ENCODE results near the gene CYP2S1.
A peak's percentile ranks its signal among the peaks of the same experiment; 100 is the strongest.

Gene CYP2S1

DNA sequence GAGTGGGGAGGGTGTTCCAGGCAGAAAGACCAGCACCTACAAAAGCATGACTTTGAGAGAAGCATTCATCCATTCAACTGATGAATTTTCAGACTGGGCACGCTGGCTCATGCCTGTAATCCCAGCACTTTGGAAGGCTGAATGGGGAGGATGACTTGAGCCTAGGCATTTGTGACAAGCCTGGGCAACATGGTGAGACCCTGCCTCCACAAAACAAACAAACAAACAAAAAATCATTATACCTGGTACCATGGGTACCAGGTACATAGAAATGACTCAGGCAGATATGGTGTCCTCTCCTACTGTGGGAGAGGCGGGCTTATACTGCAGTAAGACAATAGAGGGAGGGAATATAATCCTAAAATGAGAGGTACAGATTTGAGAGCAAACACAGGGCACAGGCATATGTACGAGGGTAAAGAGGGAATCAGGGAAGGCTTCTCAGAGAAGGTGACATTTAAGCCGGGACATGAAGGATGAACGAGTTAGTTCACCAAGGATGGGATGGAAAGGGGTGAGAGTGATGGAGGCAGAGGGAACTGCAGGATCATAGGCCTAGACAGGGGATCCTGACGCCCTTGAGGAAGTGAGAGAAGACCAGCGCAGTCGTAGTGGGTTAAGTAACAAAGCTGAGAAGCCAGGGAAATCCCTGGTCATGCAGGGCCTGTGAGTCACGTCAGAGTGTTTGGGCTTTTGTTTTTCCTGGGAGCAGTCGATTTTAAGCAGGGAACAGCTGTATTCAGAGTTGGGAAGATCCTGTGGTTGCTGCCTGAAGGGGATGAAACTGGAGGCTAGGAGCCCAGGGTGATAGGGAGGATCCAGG is 2.9 kb downstream of the CYP2S1 start:
- DNase-seq = no peak

DNA sequence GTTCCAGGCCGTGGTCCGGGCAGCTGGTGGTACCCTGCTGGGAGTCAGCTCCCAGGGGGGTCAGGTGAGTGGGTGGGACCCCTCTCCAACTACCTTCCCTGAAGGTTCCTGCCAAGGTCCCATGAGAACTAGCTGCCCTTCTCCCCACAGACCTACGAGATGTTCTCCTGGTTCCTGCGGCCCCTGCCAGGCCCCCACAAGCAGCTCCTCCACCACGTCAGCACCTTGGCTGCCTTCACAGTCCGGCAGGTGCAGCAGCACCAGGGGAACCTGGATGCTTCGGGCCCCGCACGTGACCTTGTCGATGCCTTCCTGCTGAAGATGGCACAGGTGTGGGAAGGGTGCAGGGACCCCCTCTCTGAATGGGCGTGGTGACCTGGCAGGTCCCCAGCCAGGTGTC is 5.5 kb downstream of the CYP2S1 start:
- DNase-seq = no peak

DNA sequence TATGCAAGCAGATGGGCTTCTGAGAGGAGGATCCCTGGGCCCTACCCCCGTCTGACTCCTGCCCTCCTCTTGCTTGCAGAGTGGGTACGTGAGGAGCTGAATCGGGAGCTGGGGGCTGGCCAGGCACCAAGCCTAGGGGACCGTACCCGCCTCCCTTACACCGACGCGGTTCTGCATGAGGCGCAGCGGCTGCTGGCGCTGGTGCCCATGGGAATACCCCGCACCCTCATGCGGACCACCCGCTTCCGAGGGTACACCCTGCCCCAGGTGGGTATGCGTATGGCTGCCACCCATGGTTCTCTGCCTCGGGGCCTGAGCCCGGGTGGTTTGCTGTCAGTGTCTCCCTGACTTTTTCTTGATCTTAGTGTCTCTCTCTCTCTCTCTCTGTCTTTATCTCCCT is 10.4 kb downstream of the CYP2S1 start:
- no peak for DNase-seq

DNA sequence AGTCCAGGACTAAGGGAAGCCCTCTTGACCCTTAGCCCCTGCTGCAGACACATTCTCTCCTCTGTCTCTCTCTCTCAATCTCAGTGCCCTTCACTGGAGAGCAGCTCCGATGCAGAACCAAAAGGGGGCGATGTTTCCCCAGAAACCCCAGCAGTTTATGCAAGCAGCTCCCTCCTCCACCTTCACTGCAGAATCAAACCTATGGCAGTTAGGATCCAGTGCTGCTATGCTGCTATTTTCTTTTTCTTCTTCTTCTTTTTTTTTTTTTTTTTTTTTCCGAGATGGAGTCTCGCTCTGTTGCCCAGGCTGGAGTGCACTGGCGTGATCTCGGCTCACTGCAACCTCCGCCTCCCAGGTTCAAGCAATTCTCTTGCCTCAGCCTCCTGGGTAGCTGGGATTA is 11.3 kb downstream of the CYP2S1 start:
- peak; percentile 88 for DNase-seq

DNA sequence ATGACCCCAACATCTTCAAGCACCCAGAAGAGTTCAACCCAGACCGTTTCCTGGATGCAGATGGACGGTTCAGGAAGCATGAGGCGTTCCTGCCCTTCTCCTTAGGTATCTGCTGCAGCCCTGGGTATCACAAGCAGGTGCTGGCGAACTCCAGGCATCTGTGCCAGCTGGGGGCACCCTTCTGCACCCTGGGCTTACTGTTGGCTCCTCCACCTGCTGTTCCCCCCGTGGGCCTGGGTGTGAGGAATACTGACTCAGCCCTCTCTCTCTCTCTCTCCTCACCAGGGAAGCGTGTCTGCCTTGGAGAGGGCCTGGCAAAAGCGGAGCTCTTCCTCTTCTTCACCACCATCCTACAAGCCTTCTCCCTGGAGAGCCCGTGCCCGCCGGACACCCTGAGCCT is 13.0 kb downstream of the CYP2S1 start:
- no peak for DNase-seq

DNA sequence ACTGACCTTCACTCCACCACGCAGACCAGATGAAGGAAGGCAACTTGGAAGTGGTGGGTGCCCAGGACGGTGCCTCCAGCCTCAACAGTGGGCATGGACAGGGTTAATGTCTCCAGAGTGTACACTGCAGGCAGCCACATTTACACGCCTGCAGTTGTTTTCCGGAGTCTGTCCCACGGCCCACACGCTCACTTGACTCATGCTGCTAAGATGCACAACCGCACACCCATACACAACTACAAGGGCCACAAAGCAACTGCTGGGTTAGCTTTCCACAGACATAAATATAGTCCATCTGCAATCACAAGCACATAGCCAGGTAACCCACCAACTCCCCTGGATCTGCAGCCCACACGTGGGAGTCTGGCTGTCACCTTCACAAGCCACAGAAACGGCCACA is 13.4 kb downstream of the CYP2S1 start:
- no peak for DNase-seq

DNA sequence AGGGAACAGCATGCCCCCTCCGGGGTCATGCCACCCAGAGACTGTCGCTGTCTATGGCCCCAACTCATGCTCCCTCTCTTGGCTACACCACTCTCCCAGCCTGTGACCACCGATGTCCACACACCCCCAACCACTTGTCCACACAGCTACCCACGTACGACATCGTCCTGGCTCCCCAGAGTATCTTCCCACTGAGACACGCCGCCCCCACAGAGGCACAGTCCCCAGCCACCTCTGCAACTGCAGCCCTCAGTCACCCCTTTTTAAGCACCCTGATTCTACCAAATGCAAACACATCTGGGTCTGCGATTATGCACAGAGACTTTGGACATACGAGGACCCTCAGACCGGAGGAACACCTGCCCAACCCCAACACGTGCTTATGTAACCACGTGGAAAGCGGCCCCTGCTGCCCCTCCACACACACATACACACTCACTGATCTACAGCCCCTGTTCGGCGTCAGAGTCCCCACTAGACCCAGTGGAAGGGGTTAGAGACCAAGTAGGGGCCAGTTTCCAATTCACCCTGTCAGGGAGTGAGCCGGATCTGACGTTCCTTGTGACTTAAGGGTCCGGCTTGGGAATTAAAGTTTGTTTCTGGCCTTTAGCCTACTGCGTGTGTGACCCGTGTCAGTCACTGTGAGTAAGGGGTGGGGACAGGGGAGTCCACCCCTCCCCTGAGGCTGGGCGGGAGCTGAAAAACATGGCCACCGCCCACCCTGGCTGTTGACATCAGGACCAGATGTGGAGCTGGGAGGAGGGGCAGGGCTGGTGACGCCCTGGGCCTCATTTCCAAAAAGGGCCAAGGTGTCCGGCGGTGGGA is 14.1 kb downstream of the CYP2S1 start:
- peak; percentile 80 for DNase-seq

DNA sequence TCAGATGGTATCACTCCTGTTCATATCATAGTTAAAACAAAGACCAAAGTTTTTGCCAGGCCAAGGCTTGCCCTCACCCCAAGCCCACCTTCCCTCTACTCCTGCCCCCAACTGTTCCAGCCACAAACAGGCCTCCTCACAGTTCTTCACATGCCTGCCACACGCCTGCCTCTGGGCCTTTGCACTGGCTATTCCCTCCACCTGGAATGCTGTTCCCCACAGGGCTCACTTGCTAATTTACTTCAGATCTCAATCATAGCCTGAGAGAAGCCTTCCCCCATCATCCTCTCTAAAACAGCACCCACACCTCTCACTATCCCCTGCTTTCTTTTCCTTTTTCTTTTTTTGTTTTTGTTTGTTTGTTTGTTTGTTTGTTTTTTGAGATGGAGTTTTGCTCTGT is 21.1 kb downstream of the CYP2S1 start:
- DNase-seq = no peak

DNA sequence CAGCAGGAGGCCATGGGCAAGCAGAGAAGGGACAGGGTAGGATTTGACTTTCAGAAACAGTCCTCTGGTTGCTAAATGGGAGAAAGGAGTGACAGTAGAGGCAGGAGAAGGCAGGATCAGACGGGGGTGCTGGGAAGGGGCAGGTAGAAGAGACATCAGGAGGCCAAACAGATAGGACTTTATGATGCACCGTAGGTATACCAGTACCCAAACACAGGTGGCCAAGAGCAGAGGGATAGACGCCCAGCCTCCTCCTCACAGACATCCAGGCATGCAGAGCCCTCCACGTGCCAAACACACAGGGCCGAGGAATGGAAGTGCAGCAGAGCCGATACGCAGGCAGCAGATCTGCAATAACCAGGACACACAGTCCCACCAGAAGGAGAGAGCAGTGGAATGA is 24.7 kb downstream of the CYP2S1 start:
- DNase-seq = no peak

DNA sequence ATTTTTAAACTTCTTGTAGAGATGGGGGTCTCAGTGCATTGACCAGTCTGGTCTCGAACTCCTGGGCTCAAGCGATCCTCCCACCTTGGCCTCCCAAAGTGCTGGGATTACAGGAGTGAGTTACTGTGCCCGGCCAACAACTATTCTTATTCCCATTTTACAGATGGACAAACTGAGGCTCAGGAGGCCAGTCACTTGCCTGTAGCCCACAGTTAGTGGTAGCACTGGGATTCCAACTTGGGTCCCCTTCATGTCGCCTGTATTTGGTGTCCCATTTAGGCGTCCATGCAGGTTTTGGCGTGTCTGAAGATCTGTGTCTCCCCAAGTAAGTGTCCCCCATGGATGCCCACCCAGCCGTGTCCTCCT is 25.2 kb downstream of the CYP2S1 start:
- no peak for DNase-seq

DNA sequence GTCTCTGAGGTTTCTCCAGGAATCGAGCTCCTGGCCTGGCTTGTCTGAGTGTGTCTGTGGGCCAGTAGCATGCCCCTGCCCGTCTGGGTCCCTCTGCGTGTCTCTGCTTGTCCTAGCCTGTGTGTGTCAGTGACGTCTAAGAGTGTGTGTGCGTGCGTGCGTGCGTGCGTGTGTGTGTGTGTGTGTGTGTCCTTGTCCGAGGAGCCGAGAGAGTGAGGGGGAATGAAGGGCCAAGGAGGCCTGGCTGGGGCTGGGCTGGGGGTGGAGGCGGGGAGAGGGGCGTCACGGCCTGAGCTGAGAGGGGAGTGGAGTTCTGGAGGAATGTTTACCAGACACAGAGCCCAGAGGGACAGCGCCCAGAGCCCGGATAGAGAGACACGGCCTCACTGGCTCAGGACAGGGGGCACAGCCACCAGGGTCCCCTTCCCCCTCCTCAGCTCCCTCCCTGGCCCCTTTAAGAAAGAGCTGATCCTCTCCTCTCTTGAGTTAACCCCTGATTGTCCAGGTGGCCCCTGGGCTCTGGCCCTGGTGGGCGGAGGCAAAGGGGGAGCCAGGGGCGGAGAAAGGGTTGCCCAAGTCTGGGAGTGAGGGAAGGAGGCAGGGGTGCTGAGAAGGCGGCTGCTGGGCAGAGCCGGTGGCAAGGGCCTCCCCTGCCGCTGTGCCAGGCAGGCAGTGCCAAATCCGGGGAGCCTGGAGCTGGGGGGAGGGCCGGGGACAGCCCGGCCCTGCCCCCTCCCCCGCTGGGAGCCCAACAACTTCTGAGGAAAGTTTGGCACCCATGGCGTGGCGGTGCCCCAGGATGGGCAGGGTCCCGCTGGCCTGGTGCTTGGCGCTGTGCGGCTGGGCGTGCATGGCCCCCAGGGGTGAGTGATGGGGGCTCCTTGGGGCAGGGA is 25.8 kb downstream of the CYP2S1 start, which contains the start of gene AXL:
AXL (plus strand) TSS at position 609 of the 893 bp plus-strand sequence; CDS start at position 779, 170 bp downstream.
- peak; percentile 93 for DNase-seq

DNA sequence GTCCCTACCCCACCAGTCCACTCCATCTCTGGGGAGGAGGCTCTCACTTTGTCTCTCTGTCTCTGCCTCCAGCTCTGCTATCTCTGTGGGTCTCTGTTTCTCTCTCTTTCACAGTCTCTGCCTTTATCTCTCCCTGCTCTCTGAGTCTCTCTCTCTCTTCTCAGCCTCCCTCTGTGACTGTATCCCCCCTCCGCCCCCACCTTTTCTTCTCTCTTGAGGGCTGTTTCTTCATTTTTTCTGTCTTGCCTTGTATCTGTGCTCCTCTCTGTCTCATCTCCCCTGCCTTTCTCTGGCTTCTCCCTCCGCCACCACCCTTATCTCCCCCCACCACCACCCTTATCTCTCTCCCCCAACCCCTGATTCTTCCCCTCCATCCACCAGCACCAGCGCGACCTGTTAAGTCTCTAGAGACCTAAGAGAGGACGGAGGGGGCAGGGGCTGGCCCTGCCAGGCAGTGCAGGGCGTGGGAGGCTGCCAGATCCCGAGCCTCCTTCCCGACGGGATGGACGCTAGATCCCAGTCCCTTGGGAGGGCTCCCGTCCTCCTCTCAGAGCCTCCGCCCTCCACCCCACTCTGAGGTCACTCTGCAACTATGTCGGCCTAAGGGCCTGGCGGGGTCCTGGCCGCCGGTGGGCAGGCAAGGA is 27.0 kb downstream of the CYP2S1 start:
- DNase-seq = no peak

DNA sequence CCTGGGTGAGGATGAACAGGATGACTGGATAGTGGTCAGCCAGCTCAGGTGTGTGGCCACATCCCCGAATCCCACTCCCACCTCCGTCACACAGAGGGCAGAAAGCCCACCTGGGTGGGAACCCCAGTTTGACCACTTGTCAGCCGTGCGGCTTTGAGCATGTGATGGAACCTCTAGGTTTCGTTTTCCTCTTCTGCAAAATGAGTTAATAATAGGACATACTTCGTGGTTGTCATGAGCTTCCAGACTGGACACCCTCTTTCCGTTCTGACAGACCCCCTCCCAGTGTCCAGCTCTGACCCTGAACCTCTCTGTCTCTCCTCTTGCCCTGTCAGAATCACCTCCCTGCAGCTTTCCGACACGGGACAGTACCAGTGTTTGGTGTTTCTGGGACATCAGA is 27.8 kb downstream of the CYP2S1 start:
- DNase-seq = no peak

DNA sequence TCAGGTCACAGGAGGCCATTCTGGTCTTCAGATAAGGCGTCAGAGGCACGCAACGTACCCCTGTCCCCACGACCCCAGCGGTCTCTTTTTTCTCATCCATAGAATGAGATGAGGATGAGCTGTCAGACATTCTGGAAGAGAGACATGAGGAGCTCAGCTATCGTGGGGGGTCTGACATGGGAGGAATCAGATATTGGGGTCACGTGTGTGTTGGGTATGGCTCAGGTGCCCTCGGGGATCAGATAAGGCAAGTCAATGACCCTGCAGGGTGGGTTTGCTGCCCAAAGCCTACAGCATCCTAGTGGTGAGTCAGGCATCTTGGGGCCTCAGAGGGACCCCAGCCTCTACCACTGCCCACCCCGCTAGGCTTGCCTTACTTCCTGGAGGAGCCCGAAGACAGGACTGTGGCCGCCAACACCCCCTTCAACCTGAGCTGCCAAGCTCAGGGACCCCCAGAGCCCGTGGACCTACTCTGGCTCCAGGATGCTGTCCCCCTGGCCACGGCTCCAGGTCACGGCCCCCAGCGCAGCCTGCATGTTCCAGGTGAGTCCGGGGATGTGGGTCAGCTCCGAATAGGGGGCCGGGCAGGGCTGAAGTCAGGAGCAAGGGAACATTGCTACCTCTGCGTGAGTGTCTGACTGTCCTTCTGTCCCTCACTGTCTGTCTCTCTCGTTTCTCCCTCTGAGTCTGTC is 28.6 kb downstream of the CYP2S1 start:
- DNase-seq = no peak

DNA sequence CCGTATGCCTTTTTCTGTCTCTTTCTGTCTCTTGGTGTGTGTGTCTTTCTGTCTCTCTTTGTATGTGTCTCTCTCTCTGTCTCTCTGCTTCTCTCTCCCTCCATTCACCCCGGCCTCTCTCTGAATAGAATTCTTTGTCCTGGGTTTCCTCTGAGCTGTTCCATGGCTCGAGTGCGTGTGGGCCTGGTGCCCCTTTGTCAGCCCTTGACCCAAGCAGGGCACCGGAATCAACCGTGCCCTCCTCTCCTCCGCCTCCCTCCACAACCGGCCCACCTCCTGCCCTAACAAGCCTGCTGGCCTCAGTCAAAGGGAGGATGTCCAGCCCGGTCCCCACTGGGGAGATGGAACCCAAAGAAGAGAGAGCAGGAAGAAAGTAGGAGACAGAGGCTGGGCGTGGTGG is 29.2 kb downstream of the CYP2S1 start:
- DNase-seq = no peak

DNA sequence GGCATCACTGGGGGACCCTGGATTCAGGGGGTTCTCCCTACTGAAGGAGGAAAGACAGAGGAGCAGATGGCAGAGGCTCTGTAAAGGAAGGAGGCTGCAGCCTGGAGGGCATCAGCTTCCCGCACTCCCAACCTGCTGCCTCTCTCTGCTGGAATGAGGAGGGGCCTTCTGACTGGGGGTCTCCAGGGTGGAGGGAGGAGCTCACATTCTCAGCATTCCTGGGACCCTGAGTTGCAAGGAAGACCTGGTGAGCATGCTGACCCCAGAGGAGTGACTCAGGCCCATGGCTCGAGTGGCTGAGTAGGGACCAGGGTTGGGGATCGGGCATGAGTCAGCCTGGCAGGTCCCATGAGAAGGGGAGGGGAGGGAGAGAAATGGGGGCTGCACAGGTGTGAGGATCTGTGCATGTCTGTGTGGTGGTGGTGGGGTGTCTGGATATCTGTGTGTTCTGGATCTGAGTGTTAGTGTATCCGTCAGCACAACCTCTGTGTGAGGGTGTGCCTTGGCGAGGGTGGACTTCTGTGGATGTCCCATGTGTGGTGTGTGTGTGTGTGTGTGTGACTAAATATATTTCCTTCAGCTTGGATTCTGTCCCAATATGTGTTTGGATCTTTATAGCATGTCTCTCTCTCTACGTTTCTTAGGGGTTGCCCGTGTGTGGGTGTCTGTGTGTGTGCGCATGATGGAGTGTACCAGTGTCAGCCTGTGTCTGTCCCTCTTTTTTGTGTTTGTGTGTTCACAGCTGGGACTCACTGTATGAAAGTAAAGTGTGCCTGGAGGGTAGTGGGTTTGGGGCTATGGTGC is 30.6 kb downstream of the CYP2S1 start:
- DNase-seq = no peak

DNA sequence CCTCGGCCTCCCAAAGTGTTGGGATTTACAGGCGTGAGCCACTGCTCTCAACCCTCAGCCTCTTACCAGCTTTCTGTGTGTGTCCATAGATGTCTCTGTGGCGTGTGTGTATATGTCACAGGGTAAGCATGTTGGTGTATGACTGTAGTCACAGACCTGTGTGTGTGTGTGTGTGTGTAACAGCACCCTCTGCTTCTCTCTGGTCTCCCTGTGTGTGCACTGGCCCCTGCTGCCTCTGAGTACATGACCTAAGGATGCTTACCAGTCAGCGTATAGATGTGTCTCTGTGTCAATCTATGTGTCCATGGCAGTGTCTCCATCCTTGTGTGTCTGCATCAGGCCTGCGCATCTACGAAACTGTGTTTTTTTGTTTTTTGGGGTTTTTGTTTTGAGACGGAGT is 31.6 kb downstream of the CYP2S1 start:
- DNase-seq = no peak

DNA sequence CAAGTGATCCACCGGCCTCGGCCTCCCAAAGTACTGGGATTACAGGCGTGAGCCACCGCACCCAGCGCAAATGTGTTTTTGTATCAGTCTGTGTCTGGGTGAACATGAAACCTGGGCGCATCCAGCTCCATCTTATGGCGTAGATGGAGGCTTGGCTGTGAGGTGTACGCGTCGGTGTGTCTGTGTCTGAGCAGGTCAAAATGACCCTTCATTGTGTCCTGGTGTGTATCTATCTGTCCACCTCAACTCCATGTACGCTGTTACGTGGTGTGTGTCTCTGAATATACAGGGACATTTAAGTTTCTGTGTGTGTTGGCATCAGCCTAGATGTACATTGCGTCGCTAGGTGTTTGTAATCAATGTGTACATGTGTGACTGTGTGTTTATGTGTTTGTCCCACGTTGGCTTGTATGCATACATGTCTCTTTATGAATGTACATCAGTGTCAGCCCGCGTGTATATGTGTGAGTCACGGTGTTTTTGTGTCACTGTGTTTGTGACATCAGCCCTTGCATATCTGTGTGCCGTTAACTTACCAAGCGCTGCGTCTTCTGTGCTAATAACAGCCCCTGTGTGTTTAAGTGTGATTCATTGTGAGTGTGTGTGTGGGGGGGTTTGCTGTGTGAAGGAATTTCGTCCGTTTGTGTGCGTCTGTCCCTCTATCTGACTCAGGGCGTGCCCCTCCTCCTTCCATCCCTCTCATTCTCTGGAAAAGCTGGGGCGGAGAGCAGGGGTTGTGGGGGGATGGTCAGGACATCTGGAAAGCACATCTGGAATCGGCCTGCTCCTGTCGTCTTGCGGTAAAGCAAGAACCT is 32.4 kb downstream of the CYP2S1 start:
- no peak for DNase-seq

DNA sequence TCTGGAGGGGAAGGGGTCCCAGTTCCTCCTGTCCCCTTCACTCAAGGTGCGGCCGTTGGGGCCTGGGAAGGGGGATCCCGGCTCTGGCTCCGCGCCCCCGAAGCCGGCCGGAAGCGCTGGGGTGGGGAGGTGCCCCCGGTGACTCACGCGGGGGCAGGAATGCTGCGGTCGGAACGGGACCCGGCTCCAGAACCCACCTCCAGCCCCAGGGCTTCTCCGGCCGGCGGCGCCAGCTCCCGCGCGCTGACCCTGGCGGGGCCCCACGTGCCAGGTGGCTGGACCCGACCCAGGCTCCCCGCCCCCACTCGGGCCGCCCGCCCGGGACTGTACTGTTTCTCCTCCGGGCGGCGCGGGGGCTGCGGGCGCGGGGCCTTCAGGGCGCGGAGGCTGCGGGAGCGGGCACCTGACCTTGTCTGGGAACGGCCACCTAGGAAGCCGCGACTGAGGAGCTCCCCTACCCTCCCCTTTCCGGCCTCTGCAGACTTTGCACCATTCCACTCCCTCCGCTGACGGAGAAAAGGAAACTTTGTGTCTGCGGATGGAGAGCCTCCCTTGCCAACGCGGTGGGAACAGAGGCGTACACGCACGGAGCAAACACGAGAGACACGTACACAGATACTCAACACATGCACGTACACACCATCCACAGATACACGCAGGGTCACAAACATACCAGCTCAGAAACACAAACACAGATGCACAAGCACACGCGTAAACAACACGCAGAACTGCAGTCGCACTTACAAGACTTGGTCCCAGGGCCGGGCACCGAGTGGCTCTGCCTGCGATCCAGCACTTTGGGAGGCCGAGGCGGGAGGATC is 33.2 kb downstream of the CYP2S1 start:
- DNase-seq = peak; percentile 89
